ENCODE results near the gene OR2T1. TPM values are rescaled to one million over a fixed set of nuclear protein-coding genes. Genes with fewer than 3 reads are reported as not detected.
"Not testable (repeated sequence)": the region's sequence is repeated elsewhere in the genome, so short reads cannot be mapped to it uniquely, and the experiment has no call there.

Gene OR2T1
- total RNA-seq, 1 donor from 2014 or later, result not detected

- H3K9me3 Mint-ChIP-seq (ENCODE audit: unreplicated experiment), result peaks cover 21% of the 10 kb centered on the region
- H3K4me3 Mint-ChIP-seq (ENCODE audit: unreplicated experiment); H3K27ac Mint-ChIP-seq (ENCODE audit: unreplicated experiment); H3K4me1 Mint-ChIP-seq (ENCODE audit: unreplicated experiment); DNase-seq (ENCODE audit: low spot score); H3K36me3 Mint-ChIP-seq (ENCODE audit: low read depth, unreplicated experiment); H3K27me3 Mint-ChIP-seq (ENCODE audit: unreplicated experiment): not testable (repeated sequence)
Measured at GRCh38 chr1:248444603-248445002, 41.8 kb downstream of the OR2T1 start.

GRCh38 chr1:248445399-248445798, 42.6 kb downstream of the OR2T1 start, which contains the start of gene OR2T2:
Gene OR2T2 (plus strand): TSS chr1:248445637. CDS start chr1:248452798, 7,161 bp downstream.
- H3K4me1 Mint-ChIP-seq (ENCODE audit: unreplicated experiment); H3K4me3 Mint-ChIP-seq (ENCODE audit: unreplicated experiment); H3K27ac Mint-ChIP-seq (ENCODE audit: unreplicated experiment); DNase-seq (ENCODE audit: low spot score); H3K27me3 Mint-ChIP-seq (ENCODE audit: unreplicated experiment); H3K36me3 Mint-ChIP-seq (ENCODE audit: low read depth, unreplicated experiment): not testable (repeated sequence)
- peaks cover 20% of the 10 kb centered on the region for H3K9me3 Mint-ChIP-seq (ENCODE audit: unreplicated experiment)

- H3K4me1 Mint-ChIP-seq (ENCODE audit: unreplicated experiment); DNase-seq (ENCODE audit: low spot score); H3K27me3 Mint-ChIP-seq (ENCODE audit: unreplicated experiment); H3K4me3 Mint-ChIP-seq (ENCODE audit: unreplicated experiment); H3K27ac Mint-ChIP-seq (ENCODE audit: unreplicated experiment); H3K36me3 Mint-ChIP-seq (ENCODE audit: low read depth, unreplicated experiment): not testable (repeated sequence)
- peaks cover 17% of the 10 kb centered on the region for H3K9me3 Mint-ChIP-seq (ENCODE audit: unreplicated experiment)
Measured at GRCh38 chr1:248448409-248449074, 45.7 kb downstream of the OR2T1 start.

GRCh38 chr1:248449821-248450465, 47.1 kb downstream of the OR2T1 start:
- not testable (repeated sequence) for H3K4me3 Mint-ChIP-seq (ENCODE audit: unreplicated experiment); H3K27ac Mint-ChIP-seq (ENCODE audit: unreplicated experiment)

GRCh38 chr1:248450466-248451145, 47.8 kb downstream of the OR2T1 start:
- H3K4me1 Mint-ChIP-seq (ENCODE audit: unreplicated experiment); DNase-seq (ENCODE audit: low spot score); H3K27me3 Mint-ChIP-seq (ENCODE audit: unreplicated experiment); H3K4me3 Mint-ChIP-seq (ENCODE audit: unreplicated experiment); H3K36me3 Mint-ChIP-seq (ENCODE audit: low read depth, unreplicated experiment); H3K9me3 Mint-ChIP-seq (ENCODE audit: unreplicated experiment); H3K27ac Mint-ChIP-seq (ENCODE audit: unreplicated experiment): not testable (repeated sequence)

More at GRCh38 chr1:248449821-248450465, 47.1 kb downstream of the OR2T1 start:
- not testable (repeated sequence) for H3K27me3 Mint-ChIP-seq (ENCODE audit: unreplicated experiment); H3K36me3 Mint-ChIP-seq (ENCODE audit: low read depth, unreplicated experiment); H3K9me3 Mint-ChIP-seq (ENCODE audit: unreplicated experiment); DNase-seq (ENCODE audit: low spot score); H3K4me1 Mint-ChIP-seq (ENCODE audit: unreplicated experiment)

GRCh38 chr1:248453619-248454018, 50.8 kb downstream of the OR2T1 start:
- H3K4me1 Mint-ChIP-seq (ENCODE audit: unreplicated experiment); H3K9me3 Mint-ChIP-seq (ENCODE audit: unreplicated experiment); H3K27me3 Mint-ChIP-seq (ENCODE audit: unreplicated experiment); DNase-seq (ENCODE audit: low spot score); H3K4me3 Mint-ChIP-seq (ENCODE audit: unreplicated experiment); H3K27ac Mint-ChIP-seq (ENCODE audit: unreplicated experiment); H3K36me3 Mint-ChIP-seq (ENCODE audit: low read depth, unreplicated experiment): not testable (repeated sequence)

GRCh38 chr1:248455045-248455444, 52.2 kb downstream of the OR2T1 start:
- H3K36me3 Mint-ChIP-seq (ENCODE audit: low read depth, unreplicated experiment); H3K27me3 Mint-ChIP-seq (ENCODE audit: unreplicated experiment); DNase-seq (ENCODE audit: low spot score); H3K4me3 Mint-ChIP-seq (ENCODE audit: unreplicated experiment); H3K9me3 Mint-ChIP-seq (ENCODE audit: unreplicated experiment); H3K4me1 Mint-ChIP-seq (ENCODE audit: unreplicated experiment); H3K27ac Mint-ChIP-seq (ENCODE audit: unreplicated experiment): not testable (repeated sequence)

GRCh38 chr1:248456635-248457034, 53.8 kb downstream of the OR2T1 start:
- H3K4me1 Mint-ChIP-seq (ENCODE audit: unreplicated experiment); H3K36me3 Mint-ChIP-seq (ENCODE audit: low read depth, unreplicated experiment); H3K4me3 Mint-ChIP-seq (ENCODE audit: unreplicated experiment); H3K27ac Mint-ChIP-seq (ENCODE audit: unreplicated experiment); H3K27me3 Mint-ChIP-seq (ENCODE audit: unreplicated experiment); H3K9me3 Mint-ChIP-seq (ENCODE audit: unreplicated experiment); DNase-seq (ENCODE audit: low spot score): not testable (repeated sequence)

Other genes with a start within 250 kb of the OR2T1 start
- gene OR2M2, start 228.2 kb upstream of the OR2T1 start, total RNA-seq (ENCODE audit: unreplicated experiment), result not detected
- not detected for gene OR2M3, start 205.8 kb upstream of the OR2T1 start, total RNA-seq (ENCODE audit: unreplicated experiment)
- not detected for gene OR2M4, start 171.6 kb upstream of the OR2T1 start, total RNA-seq (ENCODE audit: unreplicated experiment)
- gene OR2T33, start 125.1 kb upstream of the OR2T1 start, total RNA-seq (ENCODE audit: unreplicated experiment), result not detected
- gene OR2T12, start 99.6 kb upstream of the OR2T1 start, total RNA-seq (ENCODE audit: unreplicated experiment), result not detected
- not detected for gene OR2M7, start 78.5 kb upstream of the OR2T1 start, total RNA-seq (ENCODE audit: unreplicated experiment)
- not detected for gene OR14C36, start 54.3 kb upstream of the OR2T1 start, total RNA-seq (ENCODE audit: unreplicated experiment)
- gene OR2T4, start 41.4 kb upstream of the OR2T1 start, total RNA-seq (ENCODE audit: unreplicated experiment), result not detected
- not detected for gene OR2T6, start 27.3 kb upstream of the OR2T1 start, total RNA-seq (ENCODE audit: unreplicated experiment)
- gene OR2T2, start 42.6 kb downstream of the OR2T1 start, total RNA-seq (ENCODE audit: unreplicated experiment), result not detected
- not detected for gene OR2T3, start 70.3 kb downstream of the OR2T1 start, total RNA-seq (ENCODE audit: unreplicated experiment)
- gene OR2T5, start 85.5 kb downstream of the OR2T1 start, total RNA-seq (ENCODE audit: unreplicated experiment), result not detected
- gene OR2G6, start 105.0 kb downstream of the OR2T1 start, total RNA-seq (ENCODE audit: unreplicated experiment), result not detected
- gene OR2T29, start 159.7 kb downstream of the OR2T1 start, total RNA-seq (ENCODE audit: unreplicated experiment), result not detected
- gene OR2T34, start 171.7 kb downstream of the OR2T1 start, total RNA-seq (ENCODE audit: unreplicated experiment), result not detected
- gene OR2T10, start 194.7 kb downstream of the OR2T1 start, total RNA-seq (ENCODE audit: unreplicated experiment), result not detected
- gene OR2T11, start 232.0 kb downstream of the OR2T1 start, total RNA-seq (ENCODE audit: unreplicated experiment), result not detected
- gene OR2T35, start 242.2 kb downstream of the OR2T1 start, total RNA-seq (ENCODE audit: unreplicated experiment), result not detected